Naive thymus-derived CD4-positive, alpha-beta T cell (primary cell): Measurements from ENCODE around the gene GXYLT2. TPM values are rescaled to one million over a fixed set of nuclear protein-coding genes. Genes with fewer than 3 reads are reported as not detected.
A peak's percentile ranks its signal among the peaks of the same experiment; 100 is the strongest.

Source experiments
- ATAC-seq: fragments of 150-1000 bp; cut with Tn5 transposase; 2 replicates; pipeline ENCODE4 v1.10.0; 2021; ENCODE audit warnings: mild to moderate bottlenecking, moderate library complexity
- CTCF ChIA-PET: fragments of 350-600 bp; sonication (Branson Sonifier 250); formaldehyde crosslinking; loops from one replicate; lab custom pipeline; 2021; ENCODE audit warnings: antibody characterized with exemption; lab: Charles Lee
- POLR2A ChIA-PET: fragments of 350-600 bp; sonication (Branson Sonifier 250); formaldehyde crosslinking; loops from one replicate; lab custom pipeline; 2021; ENCODE audit warnings: antibody characterized with exemption, inconsistent platforms; lab: Charles Lee
- DNase-seq, 9 donors: peaks; one replicate each; pipeline versions ENCODE4 v3.0.0 to v3.0.0-alpha.2; 2020 to 2022; ENCODE audit warnings: mixed read lengths in 1 of 9
- H3K27ac ChIP-seq: one replicate; pipeline ENCODE4 v1.7.0; 2013; ENCODE audit warnings: mild to moderate bottlenecking, low read depth, low read length, moderate library complexity
- H3K27me3 ChIP-seq, 2 donors: one replicate each; pipeline ENCODE4 v1.7.0; 2013; ENCODE audit warnings: low read length in 2 of 2, mild to moderate bottlenecking in 2 of 2, moderate library complexity in 2 of 2; ENCODE audit not compliant: control insufficient read depth in 2 of 2, insufficient read depth in 2 of 2
- H3K36me3 ChIP-seq, 3 experiments: 1 replicate in 2 of 3; 2 replicates in 1 of 3; pipeline ENCODE4 v1.7.0; 2013; ENCODE audit warnings: low read length in 3 of 3, mild to moderate bottlenecking in 3 of 3, moderate library complexity in 1 of 3; ENCODE audit not compliant: insufficient read depth in 3 of 3, control insufficient read depth in 2 of 3
- H3K4me1 ChIP-seq, 2 donors: one replicate each; pipeline ENCODE4 v1.7.0; 2013; ENCODE audit warnings: low read length in 2 of 2, mild to moderate bottlenecking in 2 of 2, moderate library complexity in 1 of 2; ENCODE audit not compliant: control insufficient read depth in 2 of 2, insufficient read depth in 2 of 2
- H3K4me3 ChIP-seq: 2 replicates; pipeline ENCODE4 v1.7.0; 2013; ENCODE audit warnings: mild to moderate bottlenecking, low read length
- H3K9me3 ChIP-seq, 3 experiments: 1 replicate in 2 of 3; 2 replicates in 1 of 3; pipeline ENCODE4 v1.7.0; 2013; ENCODE audit warnings: low read length in 3 of 3; ENCODE audit not compliant: control insufficient read depth in 2 of 3
- H3K27ac Mint-ChIP-seq, 9 donors: one replicate each; pipeline ENCODE4 v1.8.0; 2020 to 2022; ENCODE audit warnings: mixed read lengths in 9 of 9, mild to moderate bottlenecking in 8 of 9, moderate library complexity in 5 of 9, inconsistent platforms in 2 of 9
- H3K27me3 Mint-ChIP-seq, 5 donors: one replicate each; pipeline ENCODE4 v1.8.0; 2021 to 2022; ENCODE audit warnings: mixed read lengths in 5 of 5, mild to moderate bottlenecking in 1 of 5
- H3K36me3 Mint-ChIP-seq, 5 donors: one replicate each; pipeline ENCODE4 v1.8.0; 2020 to 2022; ENCODE audit warnings: mixed read lengths in 5 of 5, mild to moderate bottlenecking in 3 of 5, inconsistent platforms in 1 of 5
- H3K4me1 Mint-ChIP-seq, 7 donors: one replicate each; pipeline ENCODE4 v1.8.0; 2020 to 2022; ENCODE audit warnings: mixed read lengths in 7 of 7, mild to moderate bottlenecking in 3 of 7, inconsistent platforms in 1 of 7
- H3K4me3 Mint-ChIP-seq, 10 donors: one replicate each; pipeline ENCODE4 v1.8.0; 2020 to 2022; ENCODE audit warnings: mild to moderate bottlenecking in 10 of 10, mixed read lengths in 10 of 10, moderate library complexity in 6 of 10, inconsistent platforms in 2 of 10
- H3K9me3 Mint-ChIP-seq, 11 donors: one replicate each; pipeline ENCODE4 v1.8.0; 2020 to 2022; ENCODE audit warnings: mixed read lengths in 11 of 11, mild to moderate bottlenecking in 4 of 11, inconsistent platforms in 1 of 11, moderate library complexity in 1 of 11
- intact Hi-C, 2 donors: fragments of 100-400 bp; cut with micrococcal nuclease; formaldehyde crosslinking; loops; one replicate each; pipeline ENCODE4 v1.15.1; 2023
- polyA plus RNA-seq, 2 donors: library from polyadenylated mRNA; unstranded; fragments of 300-500 nt; fragmentation: Illumina TruSeq; gene quantifications; one replicate each; pipeline ENCODE4 v1.2.3, GENCODE V29; 2021
- total RNA-seq, 6 experiments: library from RNA in 5 of 6; stranded (reverse) in 5 of 6; gene quantifications; 1 replicate in 5 of 6; 2 replicates in 1 of 6; pipeline ENCODE4 v1.2.3 and lab custom pipeline; 2021 to 2026

GXYLT2 gene
- total and polyA plus RNA-seq, 7 experiments from 2014 or later: not detected

GRCh38 chr3:72990701-72991395 lies 103.0 kb downstream of the GXYLT2 start:
- Mint-ChIP-seq H3K9me3 (peaks cover 0 to 5% (median 4%) of the 10 kb centered on the region in 11 donors), H3K27me3 (no peaks in the 10 kb centered on the region), H3K27ac (peak overlapping the region in 1 of 9 donors; percentile 3), H3K4me1 (peaks cover 0 to 7% (median 0%) of the 10 kb centered on the region in 7 donors), H3K36me3 (peaks cover 0 to 3% (median 0%) of the 10 kb centered on the region in 5 donors), H3K4me3 (no peak overlapping the region)
- no peak for DNase-seq
- ChIA-PET CTCF (no interaction called here), POLR2A (no interaction called here)
- no peak for ATAC-seq
- intact Hi-C loops: no loop called here
- H3K27me3 ChIP-seq: no peaks in the 10 kb centered on the region
- H3K27ac ChIP-seq: no peak overlapping the region
- no peak overlapping the region for H3K4me3 ChIP-seq
- H3K36me3 ChIP-seq: no peaks in the 10 kb centered on the region
- no peaks in the 10 kb centered on the region for H3K9me3 ChIP-seq
- H3K4me1 ChIP-seq: no peaks in the 10 kb centered on the region

DNA sequence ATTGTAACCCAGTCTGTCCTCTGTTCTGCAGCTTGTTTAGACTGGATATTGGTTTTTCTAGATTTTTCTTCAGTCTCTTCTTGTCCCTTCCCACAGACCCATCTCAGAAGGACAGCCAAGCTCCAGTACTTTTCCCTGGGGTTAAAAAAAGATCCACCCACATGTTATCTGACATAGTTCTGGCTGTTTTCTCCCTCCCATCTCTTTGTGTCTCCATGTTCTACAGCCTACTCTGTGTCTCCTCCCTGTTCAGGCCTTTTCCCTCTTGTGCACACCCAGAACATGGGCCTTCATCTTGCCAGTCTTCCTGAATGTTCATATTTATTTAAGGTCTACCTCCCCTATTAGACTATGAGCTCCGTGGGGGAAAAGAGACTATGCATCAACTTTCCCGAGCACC lies 103.7 kb downstream of the GXYLT2 start:
- Mint-ChIP-seq H3K27me3 (no peaks in the 10 kb centered on the region), H3K4me3 (no peak overlapping the region), H3K9me3 (peaks cover 0 to 1% (median 0%) of the 10 kb centered on the region in 11 donors), H3K4me1 (peaks cover 0 to 7% (median 2%) of the 10 kb centered on the region in 7 donors), H3K27ac (no peak overlapping the region), H3K36me3 (no peaks in the 10 kb centered on the region)
- intact Hi-C loops: no loop called here
- H3K4me3 ChIP-seq: no peak overlapping the region
- ATAC-seq (no peak), DNase-seq (no peak)
- ChIA-PET POLR2A (interaction anchor here (0.5 kb wide), 1 partner anchor 1551 kb away, joined by 3 read pairs; no protein-coding TSS in a partner anchor), CTCF (no interaction called here)
- H3K4me1 ChIP-seq: peaks cover 0 to 4% of the 10 kb centered on the region in 2 donors
- no peaks in the 10 kb centered on the region for H3K36me3 ChIP-seq
- no peaks in the 10 kb centered on the region for H3K9me3 ChIP-seq
- H3K27me3 ChIP-seq: no peaks in the 10 kb centered on the region
- no peak overlapping the region for H3K27ac ChIP-seq

GRCh38 chr3:72993391-72993790 lies 105.5 kb downstream of the GXYLT2 start:
- intact Hi-C loops: no loop called here
- Histone ChIP-seq H3K4me1 (peaks cover 2 to 13% of the 10 kb centered on the region in 2 donors), H3K9me3 (no peaks in the 10 kb centered on the region), H3K4me3 (no peak overlapping the region), H3K27ac (no peak overlapping the region), H3K36me3 (peaks cover 0 to 6% (median 0%) of the 10 kb centered on the region in 3 experiments), H3K27me3 (no peaks in the 10 kb centered on the region)
- ChIA-PET POLR2A (no interaction called here), CTCF (interaction anchor here (0.6 kb wide), 1 partner anchor 1118 kb away, joined by 3 read pairs; no protein-coding TSS in a partner anchor)
- peak overlapping the region in 2 of 10 donors; percentile 4 to 10 for H3K4me3 Mint-ChIP-seq
- no peak for ATAC-seq
- H3K27me3 Mint-ChIP-seq: no peaks in the 10 kb centered on the region
- peak overlapping the region in 1 of 9 donors; percentile 48 for H3K27ac Mint-ChIP-seq
- DNase-seq: no peak
- no peaks in the 10 kb centered on the region for H3K9me3 Mint-ChIP-seq
- H3K4me1 Mint-ChIP-seq: peaks cover 7 to 18% (median 11%) of the 10 kb centered on the region in 7 donors
- peaks cover 0 to 7% (median 6%) of the 10 kb centered on the region in 5 donors for H3K36me3 Mint-ChIP-seq

- H3K27ac ChIP-seq: no peak overlapping the region
- no peaks in the 10 kb centered on the region for H3K27me3 ChIP-seq
- DNase-seq (no peak), ATAC-seq (no peak)
- H3K27ac Mint-ChIP-seq: peak overlapping the region in 7 of 9 donors; percentile 78 to 91 (median 86)
- H3K9me3 Mint-ChIP-seq: no peaks in the 10 kb centered on the region
- no peaks in the 10 kb centered on the region for H3K27me3 Mint-ChIP-seq
- no peak overlapping the region for H3K4me3 ChIP-seq
- POLR2A ChIA-PET: interaction anchor here (0.7 to 1.5 kb wide), 4 partner anchors 8 to 140 kb away, joined by 3 to 4 read pairs (median 3); no protein-coding TSS in a partner anchor
- H3K36me3 ChIP-seq: peaks cover 0 to 6% (median 0%) of the 10 kb centered on the region in 3 experiments
- peak overlapping the region in 9 of 10 donors; percentile 31 to 94 (median 58) for H3K4me3 Mint-ChIP-seq
- intact Hi-C loops: loop anchor here (5.0 kb wide), 3 partner anchors 37 to 1413 kb away; partner anchors contain the start of gene FOXP1 (in 1 of the 2)
- H3K4me1 ChIP-seq: peaks cover 20 to 33% of the 10 kb centered on the region in 2 donors
- H3K9me3 ChIP-seq: no peaks in the 10 kb centered on the region
- CTCF ChIA-PET: interaction anchor here (1.1 kb wide), 1 partner anchor 8 kb away, joined by 4 read pairs; no protein-coding TSS in a partner anchor
- H3K36me3 Mint-ChIP-seq: peaks cover 6 to 16% (median 11%) of the 10 kb centered on the region in 5 donors
- peaks cover 17 to 38% (median 30%) of the 10 kb centered on the region in 7 donors for H3K4me1 Mint-ChIP-seq
Measured at GRCh38 chr3:72995337-72995736, 107.5 kb downstream of the GXYLT2 start.

DNA sequence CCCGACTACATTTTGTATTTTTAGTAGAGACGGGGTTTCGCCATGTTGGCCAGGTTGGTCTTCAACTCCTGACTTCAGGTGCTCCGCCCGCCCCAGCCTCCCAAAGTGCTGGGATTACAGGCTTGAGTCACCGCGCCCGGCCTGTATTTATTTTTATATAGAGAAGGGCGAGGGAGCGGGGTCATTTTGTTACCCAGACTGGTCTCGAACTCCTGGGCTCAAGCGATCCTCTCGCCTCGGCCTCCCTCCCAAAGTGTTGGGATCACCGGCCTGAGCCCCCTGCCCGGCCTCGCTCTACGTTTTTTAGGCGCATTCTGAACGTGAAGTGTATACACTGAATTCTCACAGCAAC lies 108.3 kb downstream of the GXYLT2 start:
- intact Hi-C loops: loop anchor here (1.0 to 5.0 kb wide), 9 partner anchors 36 to 1414 kb away; partner anchors contain the start of genes FOXP1 (in 1 of the 2), RYBP (in 1 of the 2) and SHQ1 (in 1 of the 2)
- DNase-seq (peak in 1 of 9 donors; percentile 7), ATAC-seq (no peak)
- H3K27me3 ChIP-seq: no peaks in the 10 kb centered on the region
- no peaks in the 10 kb centered on the region for H3K9me3 ChIP-seq
- CTCF ChIA-PET: interaction anchor here (1.1 kb wide), 1 partner anchor 9 kb away, joined by 4 read pairs; no protein-coding TSS in a partner anchor
- Mint-ChIP-seq H3K4me1 (peaks cover 24 to 45% (median 38%) of the 10 kb centered on the region in 7 donors), H3K4me3 (peak overlapping the region; percentile 79 to 95 (median 90)), H3K27ac (peak overlapping the region; percentile 69 to 94 (median 88)), H3K9me3 (no peaks in the 10 kb centered on the region), H3K36me3 (peaks cover 6 to 21% (median 15%) of the 10 kb centered on the region in 5 donors), H3K27me3 (no peaks in the 10 kb centered on the region)
- peak overlapping the region; percentile 97 for H3K27ac ChIP-seq
- peaks cover 0 to 6% (median 0%) of the 10 kb centered on the region in 3 experiments for H3K36me3 ChIP-seq
- peak overlapping the region; percentile 70 for H3K4me3 ChIP-seq
- POLR2A ChIA-PET: interaction anchor here (0.9 to 1.5 kb wide), 4 partner anchors 9 to 1272 kb away, joined by 3 to 4 read pairs (median 4); no protein-coding TSS in a partner anchor
- peaks cover 26 to 34% of the 10 kb centered on the region in 2 donors for H3K4me1 ChIP-seq

GRCh38 chr3:72996473-72997333 lies 108.9 kb downstream of the GXYLT2 start, which contains the start of gene PPP4R2:
Gene PPP4R2, plus strand, starts transcription at chr3:72996811. Its CDS starts 227 bp downstream, at chr3:72997038.
- POLR2A ChIA-PET: interaction anchor here (0.7 to 1.5 kb wide), 6 partner anchors 9 to 1273 kb away, joined by 3 to 4 read pairs (median 3); no protein-coding TSS in a partner anchor
- ATAC-seq: peak; percentile 94

More at GRCh38 chr3:72996473-72997333, 108.9 kb downstream of the GXYLT2 start, which contains the start of gene PPP4R2:
- peak within 1 kb of the TSS; percentile 97 for H3K27ac ChIP-seq
- peak within 1 kb of the TSS; percentile 69 to 97 (median 88) for H3K27ac Mint-ChIP-seq
- intact Hi-C loops: loop anchor here (1.0 to 5.0 kb wide), 13 partner anchors 30 to 1414 kb away; partner anchors contain the start of genes FOXP1 (in 1 of the 2), RYBP (in 1 of the 2) and SHQ1 (in 1 of the 2)
- peaks cover 6 to 23% (median 18%) of the 10 kb centered on the region in 5 donors for H3K36me3 Mint-ChIP-seq
- peak within 1 kb of the TSS; percentile 84 to 95 (median 92) for H3K4me3 Mint-ChIP-seq
- CTCF ChIA-PET: interaction anchor here (1.1 kb wide), 1 partner anchor 10 kb away, joined by 4 read pairs; no protein-coding TSS in a partner anchor
- DNase-seq: peak; percentile 90 to 96 (median 94)
- no peaks in the 10 kb centered on the region for H3K27me3 ChIP-seq
- peak within 1 kb of the TSS; percentile 76 for H3K4me3 ChIP-seq
- peaks cover 0 to 9% (median 0%) of the 10 kb centered on the region in 3 experiments for H3K36me3 ChIP-seq
- no peaks in the 10 kb centered on the region for H3K27me3 Mint-ChIP-seq
- peaks cover 30 to 51% (median 44%) of the 10 kb centered on the region in 7 donors for H3K4me1 Mint-ChIP-seq
- no peaks in the 10 kb centered on the region for H3K9me3 Mint-ChIP-seq
- H3K9me3 ChIP-seq: no peaks in the 10 kb centered on the region
- peaks cover 26 to 36% of the 10 kb centered on the region in 2 donors for H3K4me1 ChIP-seq
